Duodenal mucosa (tissue), 2 donors: ENCODE data around the gene CAMTA1.

Experiments used
- H3K27ac ChIP-seq: one replicate; pipeline ENCODE4 v1.7.0; 2013; ENCODE audit warnings: low read depth, low read length
- H3K27me3 ChIP-seq, 2 donors: one replicate each; pipeline ENCODE4 v1.7.0; 2013; ENCODE audit warnings: low read length in 2 of 2, control low read depth in 1 of 2; ENCODE audit not compliant: insufficient read depth in 2 of 2, control insufficient read depth in 1 of 2
- H3K36me3 ChIP-seq, 2 donors: one replicate each; pipeline ENCODE4 v1.7.0; 2013; ENCODE audit warnings: low read length in 2 of 2, control low read depth in 1 of 2; ENCODE audit not compliant: insufficient read depth in 2 of 2, control insufficient read depth in 1 of 2
- H3K4me1 ChIP-seq, 2 donors: one replicate each; pipeline ENCODE4 v1.7.0; 2013; ENCODE audit warnings: low read length in 2 of 2, control low read depth in 1 of 2; ENCODE audit not compliant: insufficient read depth in 2 of 2, control insufficient read depth in 1 of 2
- H3K4me3 ChIP-seq, 2 donors: one replicate each; pipeline ENCODE4 v1.7.0; 2013; ENCODE audit warnings: low read length in 2 of 2, low read depth in 1 of 2
- H3K9ac ChIP-seq, 2 donors: one replicate each; pipeline ENCODE4 v1.7.0; 2013; ENCODE audit warnings: low read length in 2 of 2, low read depth in 1 of 2
- H3K9me3 ChIP-seq, 2 donors: one replicate each; pipeline ENCODE4 v1.7.0; 2013; ENCODE audit warnings: low read length in 2 of 2, control low read depth in 1 of 2; ENCODE audit not compliant: control insufficient read depth in 1 of 2

CAMTA1 gene

DNA sequence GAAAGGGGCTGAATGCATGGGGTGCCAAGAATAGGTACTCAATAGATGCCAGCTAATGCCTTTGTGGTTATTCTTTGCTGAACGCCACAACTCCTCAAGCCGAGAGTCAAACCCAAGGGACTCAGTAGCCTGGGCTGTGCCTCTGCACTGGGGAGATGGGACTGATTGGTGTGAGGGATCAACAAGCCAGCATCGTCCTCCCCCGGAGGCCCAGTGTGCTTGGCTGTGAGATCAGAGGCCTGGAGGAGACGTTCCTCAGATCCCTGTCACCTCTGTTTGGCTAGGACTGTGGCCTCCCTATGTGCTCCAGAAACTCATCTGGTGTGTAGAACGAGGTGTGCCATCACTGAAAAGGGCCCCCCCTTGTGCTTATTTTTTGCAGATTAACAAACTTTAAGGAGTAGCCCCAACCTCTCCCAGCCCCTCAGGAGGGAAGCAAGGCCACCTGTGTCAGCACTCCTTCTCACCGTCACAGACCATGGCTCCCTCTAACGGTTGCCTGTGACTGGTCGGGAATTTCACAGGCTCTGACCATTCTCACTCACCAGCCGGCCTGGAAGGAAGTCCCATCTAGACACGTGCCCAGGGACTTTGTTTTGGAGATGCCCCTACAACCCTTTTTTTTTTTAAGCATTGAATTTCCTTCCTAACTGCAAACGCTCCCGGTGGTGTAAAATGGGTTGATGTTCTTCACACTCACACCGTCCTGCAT lies 791.8 kb downstream of the CAMTA1 start:
- no peaks in the 10 kb centered on the region for H3K9me3 ChIP-seq
- no peak overlapping the region for H3K9ac ChIP-seq
- no peaks in the 10 kb centered on the region for H3K27me3 ChIP-seq
- no peak overlapping the region for H3K4me3 ChIP-seq
- H3K27ac ChIP-seq, result no peak overlapping the region
- H3K36me3 ChIP-seq, result no peaks in the 10 kb centered on the region
- peaks cover 19 to 24% of the 10 kb centered on the region in 2 donors for H3K4me1 ChIP-seq

DNA sequence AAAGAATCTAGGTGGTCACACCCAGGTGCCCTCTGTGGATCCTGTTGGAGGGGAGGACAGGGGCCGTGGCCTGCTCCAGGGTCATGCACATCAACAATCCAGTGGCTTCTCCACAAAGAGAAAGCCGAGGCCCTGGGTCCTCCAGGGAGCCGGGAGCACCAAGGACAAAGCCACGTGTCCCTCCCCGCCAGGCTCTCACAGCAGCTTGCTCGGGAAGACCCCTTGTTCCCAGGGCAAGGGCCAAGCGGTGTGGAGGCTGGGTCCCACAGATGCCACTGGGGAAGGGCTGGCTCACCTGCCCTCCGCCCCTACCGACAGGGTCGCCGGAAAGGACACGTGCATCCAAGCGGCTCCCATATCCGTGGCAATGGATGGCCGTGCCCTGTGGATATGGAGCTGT lies 793.0 kb downstream of the CAMTA1 start:
- Histone ChIP-seq H3K9ac (no peak overlapping the region), H3K4me1 (peaks cover 14 to 17% of the 10 kb centered on the region in 2 donors), H3K27ac (no peak overlapping the region), H3K27me3 (no peaks in the 10 kb centered on the region), H3K4me3 (no peak overlapping the region), H3K9me3 (no peaks in the 10 kb centered on the region), H3K36me3 (no peaks in the 10 kb centered on the region)

DNA sequence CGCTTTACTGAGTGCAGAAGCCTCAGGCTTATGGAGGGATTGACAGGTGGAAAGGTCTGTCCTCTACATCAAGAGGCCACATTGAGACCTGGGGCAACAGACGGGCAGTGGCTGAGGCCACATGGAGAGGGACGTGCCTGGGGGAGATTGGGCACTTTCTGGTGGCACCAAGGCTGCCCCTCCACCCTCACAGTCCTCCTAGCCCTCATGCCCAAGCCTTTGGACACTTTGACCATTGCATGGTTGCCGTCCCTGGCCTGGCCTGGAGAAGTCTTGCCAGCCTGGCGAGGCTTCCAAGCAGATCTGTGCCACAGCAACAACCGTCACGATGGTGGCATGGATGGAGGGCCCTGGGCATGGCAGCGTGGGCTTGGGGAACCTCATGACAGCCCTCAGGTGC lies 793.8 kb downstream of the CAMTA1 start:
- H3K9me3 ChIP-seq, result no peaks in the 10 kb centered on the region
- no peak overlapping the region for H3K4me3 ChIP-seq
- H3K36me3 ChIP-seq, result no peaks in the 10 kb centered on the region
- peaks cover 8 to 9% of the 10 kb centered on the region in 2 donors for H3K4me1 ChIP-seq
- no peaks in the 10 kb centered on the region for H3K27me3 ChIP-seq
- H3K27ac ChIP-seq, result no peak overlapping the region
- no peak overlapping the region for H3K9ac ChIP-seq

DNA sequence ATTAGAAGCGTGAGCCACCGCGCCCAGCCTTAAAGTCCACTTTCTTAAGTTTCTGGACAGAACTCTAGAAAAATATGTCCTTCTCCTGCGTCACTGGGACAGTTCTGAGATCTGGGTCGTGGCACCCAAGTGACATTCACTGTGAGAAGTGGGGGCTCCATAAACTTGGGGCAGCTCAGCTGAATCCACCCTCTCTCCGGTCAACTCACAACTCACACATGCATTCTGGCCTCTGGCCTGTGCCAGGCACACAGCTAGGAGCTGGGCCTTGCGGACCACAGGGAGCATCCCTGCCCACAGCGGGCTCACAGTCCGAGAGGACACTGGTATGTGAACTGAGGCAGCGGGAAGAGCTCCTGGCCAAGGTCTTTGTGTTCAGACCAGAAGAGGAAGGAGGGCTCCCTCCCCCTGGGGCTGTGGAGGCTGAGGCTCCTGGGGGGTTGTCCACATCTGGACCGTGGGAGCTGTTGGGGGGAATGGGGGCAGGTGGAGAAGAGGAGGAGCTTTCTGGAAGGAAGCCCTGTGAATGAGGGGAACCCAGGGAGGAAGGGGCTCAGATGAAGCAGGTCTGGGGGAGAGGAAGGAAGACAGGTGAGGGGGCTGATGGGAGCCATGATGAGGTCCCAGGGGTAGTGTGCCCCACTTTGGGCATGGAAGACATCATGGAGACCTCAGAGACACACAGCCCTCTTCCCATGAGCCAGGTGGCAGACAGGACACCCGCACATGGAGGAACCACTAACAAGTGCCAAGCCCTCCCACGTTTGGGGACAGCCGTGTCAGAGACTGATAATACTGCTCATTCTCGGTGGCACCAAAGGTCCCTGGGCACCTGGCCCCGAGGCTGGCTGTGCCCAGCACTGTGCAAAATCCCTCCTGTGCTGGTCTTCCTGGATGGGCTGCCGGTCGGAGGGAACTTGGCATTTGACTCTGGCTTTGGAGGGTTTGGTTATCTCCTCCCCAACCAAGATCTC lies 794.9 kb downstream of the CAMTA1 start:
- no peaks in the 10 kb centered on the region for H3K9me3 ChIP-seq
- no peaks in the 10 kb centered on the region for H3K36me3 ChIP-seq
- no peak overlapping the region for H3K4me3 ChIP-seq
- no peaks in the 10 kb centered on the region for H3K4me1 ChIP-seq
- no peak overlapping the region for H3K9ac ChIP-seq
- no peak overlapping the region for H3K27ac ChIP-seq
- H3K27me3 ChIP-seq, result no peaks in the 10 kb centered on the region

DNA sequence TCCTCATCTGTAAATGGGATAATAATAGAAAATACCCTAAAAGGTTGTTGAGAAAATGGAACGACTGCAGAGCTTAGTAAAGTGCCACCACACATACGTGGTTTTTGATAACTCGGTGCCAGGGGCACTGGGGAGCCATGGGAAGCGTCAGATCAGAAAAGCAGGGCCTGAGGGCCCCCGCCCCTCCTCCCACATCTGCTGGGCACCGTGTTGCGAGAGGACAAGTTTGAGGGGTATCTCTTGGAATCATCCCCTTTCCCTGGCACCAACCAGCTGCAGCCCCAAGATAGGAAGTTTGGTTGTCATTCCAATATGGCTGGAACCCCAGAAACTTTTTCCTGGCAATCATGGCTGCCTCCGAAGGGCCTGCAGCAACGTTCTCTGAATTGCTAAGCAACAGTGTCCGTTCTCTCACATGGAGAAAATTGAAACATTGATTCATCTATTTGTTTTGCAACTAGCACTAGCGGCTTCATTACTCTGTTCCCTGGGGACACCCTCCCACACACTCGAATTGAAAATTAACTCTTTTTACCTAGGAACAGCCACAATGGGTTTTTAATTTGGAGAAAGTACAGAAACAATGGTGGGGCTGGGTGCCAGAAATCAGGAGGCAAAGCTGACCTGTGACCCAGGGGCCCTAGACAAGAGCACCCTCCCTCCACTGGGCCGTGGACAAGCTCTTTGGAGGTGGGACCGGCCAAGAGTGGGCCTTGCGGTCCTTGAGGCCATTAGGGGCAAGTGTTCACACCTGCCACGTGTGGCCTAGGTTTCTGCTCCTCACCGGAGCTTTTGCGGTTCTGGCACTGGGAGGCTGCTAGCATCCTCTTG lies 795.9 kb downstream of the CAMTA1 start:
- no peak overlapping the region for H3K9ac ChIP-seq
- H3K9me3 ChIP-seq, result no peaks in the 10 kb centered on the region
- no peaks in the 10 kb centered on the region for H3K36me3 ChIP-seq
- no peak overlapping the region for H3K4me3 ChIP-seq
- peaks cover under 1 to 6% of the 10 kb centered on the region in 2 donors for H3K4me1 ChIP-seq
- no peak overlapping the region for H3K27ac ChIP-seq
- no peaks in the 10 kb centered on the region for H3K27me3 ChIP-seq

DNA sequence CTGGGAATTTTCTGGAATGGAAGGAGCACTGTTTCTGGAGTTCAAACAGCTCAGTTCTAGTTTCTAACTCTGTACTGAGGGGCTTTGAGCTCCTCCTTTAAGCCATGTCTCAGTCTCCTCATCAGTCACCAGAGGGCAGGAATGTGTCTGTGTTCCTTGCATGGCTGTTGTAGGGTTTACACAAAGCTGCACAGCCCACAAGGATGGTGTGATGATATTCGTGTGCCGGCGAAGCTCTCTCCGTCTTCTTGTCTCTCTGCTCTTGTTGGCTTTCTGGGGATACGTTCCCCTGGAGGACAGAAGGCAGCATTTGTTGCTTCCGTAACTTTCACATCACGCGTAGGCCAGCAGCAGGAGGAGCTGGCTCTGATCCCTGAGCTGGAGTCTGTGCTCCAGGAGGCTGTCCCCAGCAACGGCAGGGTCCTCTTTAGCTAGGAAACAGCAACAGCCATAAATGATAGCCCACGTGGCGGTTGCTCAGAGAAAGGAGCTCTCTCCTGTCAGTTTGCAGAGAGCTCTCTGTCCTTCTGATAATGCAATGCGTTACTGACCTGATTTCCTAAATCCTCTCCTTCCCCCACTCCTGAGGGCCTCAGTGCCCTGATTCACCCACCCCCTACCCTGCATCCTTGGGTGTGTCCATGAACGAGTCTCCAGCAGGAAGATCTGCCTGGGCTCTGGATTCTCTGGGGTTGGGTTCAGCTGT lies 796.7 kb downstream of the CAMTA1 start:
- Histone ChIP-seq H3K4me1 (peaks cover 7 to 12% of the 10 kb centered on the region in 2 donors), H3K9me3 (no peaks in the 10 kb centered on the region), H3K27me3 (no peaks in the 10 kb centered on the region), H3K9ac (no peak overlapping the region), H3K27ac (no peak overlapping the region), H3K36me3 (no peaks in the 10 kb centered on the region), H3K4me3 (no peak overlapping the region)

DNA sequence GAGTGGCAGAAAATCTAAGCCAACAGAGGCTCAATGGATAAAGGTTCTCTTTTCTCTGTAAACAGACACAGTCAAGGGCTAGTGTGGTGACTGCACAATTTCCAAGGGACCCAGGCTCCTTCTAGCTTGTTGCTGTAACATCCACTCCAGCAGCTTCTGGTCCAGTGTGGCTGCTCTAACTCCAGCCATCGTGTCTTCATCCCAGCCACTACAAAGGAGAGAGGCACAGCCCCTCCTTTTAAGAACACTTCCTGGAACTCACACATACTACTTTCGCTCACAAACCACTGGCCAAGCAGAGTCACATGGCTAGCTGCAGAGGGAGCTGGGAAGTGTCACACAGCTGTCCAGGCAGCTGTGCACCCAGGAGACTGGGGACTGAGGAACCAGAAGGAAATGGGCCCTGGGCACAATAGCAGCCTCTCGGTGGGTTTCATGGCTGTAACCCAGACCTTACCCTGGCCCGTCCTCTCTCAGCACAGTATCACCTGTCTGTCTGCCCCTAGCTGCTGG lies 797.3 kb downstream of the CAMTA1 start:
- Histone ChIP-seq H3K4me3 (no peak overlapping the region), H3K27me3 (no peaks in the 10 kb centered on the region), H3K9ac (no peak overlapping the region), H3K36me3 (no peaks in the 10 kb centered on the region), H3K27ac (no peak overlapping the region), H3K9me3 (no peaks in the 10 kb centered on the region), H3K4me1 (peaks cover 7 to 12% of the 10 kb centered on the region in 2 donors)

DNA sequence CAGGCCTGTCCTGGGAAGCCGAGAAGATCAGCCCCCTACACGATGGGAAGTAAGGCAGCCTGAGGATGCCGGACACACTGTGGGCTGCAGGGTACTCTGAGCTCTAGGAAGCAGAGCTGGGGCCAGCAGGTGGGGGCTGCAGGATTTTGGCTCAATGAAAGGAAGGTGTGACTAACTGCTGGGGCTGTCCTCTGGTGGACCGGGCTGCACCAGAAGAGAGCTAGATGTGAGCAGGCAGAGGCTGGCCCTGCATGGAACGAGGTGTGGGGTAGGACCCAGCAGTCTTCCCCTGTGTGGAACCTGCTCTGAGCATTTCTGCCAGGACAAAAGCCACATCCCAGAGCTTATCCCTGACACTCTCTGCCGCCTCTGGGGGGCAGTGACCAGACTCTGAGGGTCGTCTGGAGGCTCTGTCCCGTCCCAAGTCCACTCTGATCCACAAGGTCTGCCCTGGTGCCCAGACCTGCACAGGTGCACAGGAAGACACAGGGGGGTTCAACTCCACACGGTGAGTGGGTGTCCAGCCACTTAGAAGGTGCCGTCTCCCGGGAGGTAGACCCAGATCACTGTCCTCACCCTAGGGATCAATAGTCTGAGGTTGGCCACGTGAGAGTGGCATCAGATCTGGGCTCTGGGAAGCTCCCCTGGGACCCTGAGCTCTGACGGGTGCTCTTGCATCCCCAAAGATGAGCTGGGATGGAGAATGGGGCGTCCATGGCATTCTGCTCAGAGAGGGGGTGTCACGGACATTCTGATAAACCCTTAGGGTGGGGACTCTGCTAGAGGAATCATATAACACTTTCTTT lies 798.2 kb downstream of the CAMTA1 start:
- Histone ChIP-seq H3K4me3 (no peak overlapping the region), H3K27ac (no peak overlapping the region), H3K36me3 (no peaks in the 10 kb centered on the region), H3K4me1 (peaks cover 7 to 12% of the 10 kb centered on the region in 2 donors), H3K9ac (no peak overlapping the region), H3K27me3 (no peaks in the 10 kb centered on the region), H3K9me3 (no peaks in the 10 kb centered on the region)

DNA sequence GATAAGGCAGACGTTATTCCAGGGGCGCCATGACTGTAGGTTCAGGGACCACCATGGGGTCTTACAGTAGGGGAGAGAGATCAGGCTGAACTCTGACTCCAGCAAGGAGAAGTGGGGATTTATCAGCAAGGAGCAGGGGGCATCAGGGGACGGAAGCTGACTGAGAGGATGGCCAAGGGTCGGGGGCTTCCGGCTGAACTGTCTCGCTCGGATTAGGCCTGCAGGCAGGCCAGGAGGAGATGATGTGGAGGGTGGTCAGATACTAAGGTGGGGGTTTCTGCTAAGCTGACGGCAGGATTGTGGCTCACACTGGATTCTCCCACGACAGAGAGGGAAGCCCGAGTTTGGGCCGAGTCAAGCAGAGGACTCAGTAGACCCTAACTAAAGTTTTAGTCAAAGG lies 798.9 kb downstream of the CAMTA1 start:
- H3K27me3 ChIP-seq, result no peaks in the 10 kb centered on the region
- no peak overlapping the region for H3K9ac ChIP-seq
- no peak overlapping the region for H3K4me3 ChIP-seq
- peaks cover 7 to 12% of the 10 kb centered on the region in 2 donors for H3K4me1 ChIP-seq
- no peaks in the 10 kb centered on the region for H3K36me3 ChIP-seq
- no peaks in the 10 kb centered on the region for H3K9me3 ChIP-seq
- no peak overlapping the region for H3K27ac ChIP-seq
